GM19468 (cell line): Measurements from ENCODE around the gene MRPL14.
"Not testable (repeated sequence)": the region's sequence is repeated elsewhere in the genome, so short reads cannot be mapped to it uniquely, and the experiment has no call there.

Experiments used
- ATAC-seq: cut with Tn5 transposase; IDR thresholded peaks from one replicate; pipeline ENCODE4 v1.9.1; 2021; ENCODE audit warnings: mild to moderate bottlenecking, moderate library complexity, moderate number of reproducible peaks; ENCODE audit not compliant: unreplicated experiment; ENCODE audit errors: extremely low read depth

MRPL14 gene

GRCh38 chr6:44105146-44105545 lies 22.1 kb downstream of the MRPL14 start:
- no peak for ATAC-seq

GRCh38 chr6:44104481-44105021 lies 22.7 kb downstream of the MRPL14 start:
- ATAC-seq = no peak

GRCh38 chr6:44102527-44102926 lies 24.7 kb downstream of the MRPL14 start:
- ATAC-seq = no peak

- no peak for ATAC-seq
These were observed 25.4 kb downstream of the MRPL14 start for GRCh38 chr6:44101832-44102231.

GRCh38 chr6:44100088-44100550 lies 27.1 kb downstream of the MRPL14 start:
- no peak for ATAC-seq

- ATAC-seq = no peak
These were observed 28.1 kb downstream of the MRPL14 start for GRCh38 chr6:44099192-44099591.

- ATAC-seq = no peak
These were observed 29.4 kb downstream of the MRPL14 start for GRCh38 chr6:44097782-44098317.

GRCh38 chr6:44096612-44097011 lies 30.6 kb downstream of the MRPL14 start:
- no peak for ATAC-seq

GRCh38 chr6:44095243-44095623 lies 32.0 kb downstream of the MRPL14 start:
- not testable (repeated sequence) for ATAC-seq

GRCh38 chr6:44094403-44095242 lies 32.6 kb downstream of the MRPL14 start:
- ATAC-seq = no peak

GRCh38 chr6:44093750-44094402 lies 33.4 kb downstream of the MRPL14 start:
- no peak for ATAC-seq

GRCh38 chr6:44093066-44093465 lies 34.2 kb downstream of the MRPL14 start:
- no peak for ATAC-seq

- no peak for ATAC-seq
These were observed 35.0 kb downstream of the MRPL14 start for GRCh38 chr6:44091981-44092884.

GRCh38 chr6:44091356-44091755 lies 35.9 kb downstream of the MRPL14 start:
- not testable (repeated sequence) for ATAC-seq

GRCh38 chr6:44090465-44090864 lies 36.8 kb downstream of the MRPL14 start:
- no peak for ATAC-seq

- ATAC-seq = no peak
These were observed 38.2 kb downstream of the MRPL14 start for GRCh38 chr6:44088827-44089590.

GRCh38 chr6:44087623-44088022 lies 39.6 kb downstream of the MRPL14 start:
- ATAC-seq = no peak

- no peak for ATAC-seq
These were observed 40.2 kb downstream of the MRPL14 start for GRCh38 chr6:44086931-44087574.

- no peak for ATAC-seq
These were observed 42.0 kb downstream of the MRPL14 start for GRCh38 chr6:44085219-44085618.
